HG02884 (cell line): ENCODE results near the gene DNMT1.

ENCODE experiments used
- ATAC-seq: cut with Tn5 transposase; IDR thresholded peaks from one replicate; pipeline ENCODE4 v1.9.1; 2021; ENCODE audit warnings: mild to moderate bottlenecking, moderate library complexity; ENCODE audit not compliant: unreplicated experiment

DNMT1 gene

GRCh38 chr19:10115392-10116084 lies 79.2 kb downstream of the DNMT1 start:
- no peak for ATAC-seq

- no peak for ATAC-seq
Measured at GRCh38 chr19:10114651-10115391, 79.9 kb downstream of the DNMT1 start.

- ATAC-seq = no peak
Measured at GRCh38 chr19:10113964-10114650, 80.6 kb downstream of the DNMT1 start.

GRCh38 chr19:10113592-10113963 lies 81.2 kb downstream of the DNMT1 start:
- ATAC-seq = no peak

GRCh38 chr19:10112895-10113591 lies 81.7 kb downstream of the DNMT1 start:
- no peak for ATAC-seq

DNA sequence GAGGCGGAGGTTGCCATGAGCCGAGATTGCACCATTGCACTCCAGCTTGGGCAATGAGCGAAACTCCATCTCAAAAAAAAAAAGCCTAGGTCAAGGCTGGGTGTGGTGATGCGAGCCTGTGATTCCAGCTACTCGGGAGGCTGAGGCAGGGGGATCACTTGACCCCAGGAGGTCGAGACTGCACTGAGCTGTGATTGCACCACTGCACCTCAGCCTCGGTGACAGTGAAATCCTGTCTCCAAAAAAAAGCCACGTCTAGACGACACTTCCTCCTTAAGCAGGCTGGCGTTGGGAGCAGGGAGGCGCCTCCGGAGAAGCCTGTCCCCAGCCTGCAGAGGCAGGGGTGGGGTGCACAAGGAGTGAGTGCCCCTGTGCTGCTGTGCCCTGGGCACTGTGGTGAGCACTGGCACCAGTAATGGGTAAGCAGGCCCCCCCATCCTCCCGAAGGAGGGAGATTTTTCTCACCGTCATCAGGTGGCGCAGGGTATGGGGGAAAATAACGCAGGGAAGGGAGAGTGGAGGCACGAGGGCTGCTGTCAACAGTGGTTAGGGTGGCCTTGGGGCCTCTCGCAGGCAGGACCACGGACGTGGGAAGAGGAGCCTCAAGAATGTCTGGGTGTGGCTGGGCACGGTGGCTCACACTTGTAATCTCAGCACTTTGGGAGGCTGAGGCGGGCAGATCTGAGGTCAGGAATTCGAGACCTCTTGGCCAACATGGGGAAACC lies 82.6 kb downstream of the DNMT1 start:
- ATAC-seq = no peak

- ATAC-seq = no peak
Measured at GRCh38 chr19:10111405-10111811, 83.3 kb downstream of the DNMT1 start, which contains the start of gene P2RY11. Gene P2RY11, plus strand, starts transcription at chr19:10111693. Its CDS starts 29 bp downstream, at chr19:10111722.

DNA sequence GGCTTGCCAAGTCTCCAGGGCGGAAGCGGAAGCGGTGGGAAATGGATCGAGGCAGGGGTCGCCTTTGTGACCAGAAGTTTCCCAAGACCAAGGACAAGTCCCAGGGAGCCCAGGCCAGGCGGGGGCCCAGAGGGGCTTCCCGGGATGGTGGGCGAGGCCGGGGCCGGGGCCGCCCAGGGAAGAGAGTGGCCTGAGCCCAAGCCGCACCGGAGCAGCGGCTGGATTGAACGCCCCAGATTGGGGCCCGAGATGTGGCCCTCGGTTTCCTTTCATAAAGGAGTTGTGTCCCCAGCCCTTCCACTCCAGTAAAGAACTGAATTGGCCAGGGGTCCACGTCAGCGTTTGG lies 83.8 kb downstream of the DNMT1 start:
- ATAC-seq = no peak

- ATAC-seq = no peak
Measured at GRCh38 chr19:10110076-10110971, 84.4 kb downstream of the DNMT1 start.

DNA sequence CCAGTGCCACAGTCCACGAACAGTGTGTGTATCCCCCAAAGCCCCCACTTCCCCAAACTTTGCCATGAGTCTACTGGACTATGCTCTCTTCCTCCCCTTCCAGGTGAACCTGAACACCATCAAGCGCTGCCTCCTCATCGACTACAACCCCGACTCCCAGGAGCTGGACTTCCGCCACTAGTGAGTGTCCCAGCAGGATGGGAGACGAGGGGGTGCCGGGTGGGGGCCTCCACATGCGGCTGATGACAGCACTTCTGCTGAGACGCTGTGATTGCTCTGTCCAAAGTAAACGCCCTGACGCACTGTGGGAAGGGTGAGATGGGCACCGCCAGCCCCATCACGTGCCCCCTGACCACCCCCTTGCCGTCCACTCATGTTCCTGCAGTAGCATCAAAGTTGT lies 85.2 kb downstream of the DNMT1 start:
- no peak for ATAC-seq

GRCh38 chr19:10107817-10108367 lies 86.9 kb downstream of the DNMT1 start:
- no peak for ATAC-seq

DNA sequence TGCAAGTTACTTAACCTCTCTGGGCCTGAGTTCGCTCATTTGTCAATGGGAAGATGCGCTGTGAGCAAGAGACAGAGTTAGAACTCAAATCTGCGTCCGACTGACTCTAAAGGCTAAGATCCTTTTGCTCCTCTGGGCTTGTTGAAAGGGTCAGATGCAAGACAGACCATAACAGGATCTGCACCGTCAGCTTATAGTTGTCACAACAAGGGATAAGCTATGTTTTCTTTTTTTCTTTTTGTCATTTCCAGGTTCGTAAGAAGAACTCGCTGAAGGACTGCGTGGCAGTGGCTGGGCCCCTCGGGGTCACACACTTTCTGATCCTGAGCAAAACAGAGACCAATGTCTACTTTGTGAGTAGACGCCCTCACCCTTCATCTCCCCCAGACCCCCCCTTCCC lies 87.5 kb downstream of the DNMT1 start:
- no peak for ATAC-seq

GRCh38 chr19:10106100-10106936 lies 88.4 kb downstream of the DNMT1 start, which contains the start of gene PPAN:
Gene PPAN, plus strand, starts transcription at chr19:10106362. Its CDS starts 33 bp downstream, at chr19:10106395.
- ATAC-seq = peak; percentile 45

DNA sequence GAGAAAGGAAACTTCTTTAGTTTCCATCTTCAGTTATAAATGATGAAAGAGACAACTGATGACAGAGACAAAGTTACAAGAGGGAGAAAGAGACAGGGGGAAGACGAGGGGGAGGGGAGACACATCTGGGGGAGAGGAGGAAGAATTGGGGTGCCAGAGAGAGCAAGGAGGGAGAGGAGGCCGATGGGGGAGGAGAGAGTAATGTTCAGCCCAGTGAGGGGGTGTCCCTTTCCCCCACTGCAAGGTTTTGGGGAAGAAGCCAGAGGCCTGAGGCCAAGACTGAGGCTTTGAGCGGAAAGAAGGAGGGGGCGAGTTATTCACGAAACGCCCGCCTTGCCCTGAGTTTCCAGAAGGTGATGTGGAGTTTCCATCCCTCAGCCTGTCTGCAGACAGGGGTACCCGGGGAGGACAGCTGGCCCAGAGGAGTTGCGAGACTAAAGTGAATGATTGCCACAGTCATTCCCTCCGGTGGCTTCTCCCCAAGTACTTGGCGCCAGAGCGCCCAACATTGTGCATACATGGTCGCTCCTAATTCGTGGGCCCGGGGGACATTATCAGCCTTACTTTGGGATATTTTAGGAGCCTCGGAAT lies 89.1 kb downstream of the DNMT1 start:
- no peak for ATAC-seq

DNA sequence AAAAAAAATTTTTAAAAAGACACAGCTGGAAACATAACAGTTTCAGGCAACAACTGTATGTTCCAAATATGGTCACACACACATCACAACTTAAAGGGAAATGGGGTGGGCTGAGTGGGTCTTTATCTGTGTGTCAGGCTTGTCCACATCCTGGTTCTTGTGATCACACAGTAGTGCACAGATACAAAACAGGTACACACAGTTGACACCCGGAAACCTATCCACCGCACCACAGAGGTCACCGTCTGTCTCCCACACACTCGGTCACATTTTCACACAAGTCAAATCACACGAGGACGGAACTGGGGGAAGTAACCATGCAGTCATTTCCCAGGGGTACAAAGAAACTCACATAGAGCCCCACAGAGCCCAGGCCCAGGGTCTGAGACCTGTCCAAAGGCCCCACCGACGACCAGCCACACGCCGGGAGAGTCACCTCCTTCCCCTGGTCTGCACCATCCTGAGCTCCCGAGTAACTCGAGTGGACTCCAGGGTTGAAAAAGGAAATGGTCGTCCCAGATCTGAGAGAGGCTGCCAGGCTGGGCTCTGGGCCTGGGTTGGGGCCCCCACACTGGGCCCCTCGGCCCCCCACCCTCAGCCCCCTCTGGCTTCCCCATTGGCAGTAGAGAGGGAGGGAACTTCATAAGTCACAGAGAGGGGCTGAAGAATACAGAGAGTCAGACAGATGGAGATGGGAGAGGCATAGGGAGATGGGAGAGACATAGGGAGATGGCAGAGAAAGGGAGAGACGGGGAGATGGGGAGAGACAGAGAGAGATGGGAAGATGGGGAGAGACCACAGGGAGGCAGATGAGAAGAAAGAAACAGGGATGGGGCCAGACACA lies 89.9 kb downstream of the DNMT1 start:
- peak; percentile 27 for ATAC-seq

DNA sequence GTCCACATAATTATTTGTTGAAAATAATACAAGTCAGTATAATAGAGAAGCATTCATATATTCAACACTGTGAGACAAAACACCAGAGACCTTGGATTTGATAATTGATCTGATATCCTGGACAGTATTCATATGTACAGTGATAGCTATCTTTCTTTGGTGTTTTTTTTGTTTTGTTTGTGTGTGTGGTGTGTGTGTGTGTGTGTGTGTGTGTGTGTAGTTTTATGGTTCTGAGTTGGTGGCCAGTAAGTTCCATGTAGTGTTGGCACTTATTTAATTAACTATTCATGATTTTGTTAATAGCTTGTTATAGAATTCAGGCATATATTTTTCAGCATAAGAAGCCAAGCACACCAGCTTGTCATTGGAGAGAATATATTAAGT lies 90.6 kb downstream of the DNMT1 start:
- no peak for ATAC-seq

DNA sequence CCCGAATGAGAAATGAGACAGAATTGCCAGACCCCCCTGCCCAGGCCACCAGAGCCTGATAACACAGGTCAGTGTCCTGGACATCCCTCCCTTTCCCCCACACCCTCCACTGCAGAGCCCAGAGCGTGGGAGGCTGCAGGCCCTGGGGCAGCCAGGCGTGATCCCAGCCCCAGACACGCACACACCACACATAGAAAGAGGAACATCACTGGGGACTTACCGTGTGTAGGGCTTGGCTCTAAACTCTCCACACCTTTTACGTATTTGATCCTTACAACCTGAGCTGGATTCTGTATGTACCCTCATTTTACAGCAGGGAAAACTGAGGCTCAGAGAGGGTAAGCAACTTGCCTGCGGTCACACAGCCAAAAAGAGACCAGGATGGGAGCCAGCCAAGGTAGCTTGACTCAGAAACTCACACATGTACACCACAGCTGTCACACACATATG lies 91.9 kb downstream of the DNMT1 start:
- ATAC-seq = no peak
